ENCODE data around the gene PRODH2. TPM values are rescaled to one million over a fixed set of nuclear protein-coding genes. Genes with fewer than 3 reads are reported as not detected.
A peak's percentile ranks its signal among the peaks of the same experiment; 100 is the strongest.

The PRODH2 gene
- total and polyA plus RNA-seq, 2 of the 13 experiments (the other 11 are each of a cell fraction or from before 2014, with no cell fraction given) = 86.7 to 118 TPM

- no peak for TF ChIP-seq MEIS1 (CRISPR knock-in tag; IDR thresholded peaks at IDR 0.05; ENCODE audit: borderline replicate concordance)
- no peak for TF ChIP-seq TCF12 (IDR thresholded peaks at IDR 0.05)
- TF ChIP-seq TCF12 (CRISPR knock-in tag; IDR thresholded peaks at IDR 0.05) = 0 out of 2 replicates have a peak, but pooled peaks have one; percentile 16
- peak; percentile 67; the same call in 1 of the 2 replicates for TF ChIP-seq ZMYM3 (CRISPR knock-in tag; IDR thresholded peaks at IDR 0.05)
- TF ChIP-seq SOX6 (IDR thresholded peaks at IDR 0.05) = no peak
- TF ChIP-seq SOX6 (CRISPR knock-in tag; IDR thresholded peaks at IDR 0.05) = peak; percentile 74
- peak; percentile 66; the same call in 1 of the 2 replicates for TF ChIP-seq FOXA3 (CRISPR knock-in tag; IDR thresholded peaks at IDR 0.05)
- TF ChIP-seq ZNF101 (CRISPR knock-in tag; IDR thresholded peaks at IDR 0.05; ENCODE audit: borderline replicate concordance, low read depth) = no peak
- no peak for TF ChIP-seq ZNF432 (CRISPR knock-in tag; IDR thresholded peaks at IDR 0.05; ENCODE audit: borderline replicate concordance)
- TF ChIP-seq FOXC1 (CRISPR knock-in tag; IDR thresholded peaks at IDR 0.05; ENCODE audit: borderline replicate concordance) = no peak; the same call in 1 of the 2 replicates
- TF ChIP-seq, protein P1, sequence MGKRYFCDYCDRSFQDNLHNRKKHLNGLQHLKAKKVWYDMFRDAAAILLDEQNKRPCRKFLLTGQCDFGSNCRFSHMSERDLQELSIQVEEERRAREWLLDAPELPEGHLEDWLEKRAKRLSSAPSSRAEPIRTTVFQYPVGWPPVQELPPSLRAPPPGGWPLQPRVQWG (CRISPR knock-in tag; IDR thresholded peaks at IDR 0.05; ENCODE audit: borderline replicate concordance, low read depth) = no peak
- TF ChIP-seq, protein P2, sequence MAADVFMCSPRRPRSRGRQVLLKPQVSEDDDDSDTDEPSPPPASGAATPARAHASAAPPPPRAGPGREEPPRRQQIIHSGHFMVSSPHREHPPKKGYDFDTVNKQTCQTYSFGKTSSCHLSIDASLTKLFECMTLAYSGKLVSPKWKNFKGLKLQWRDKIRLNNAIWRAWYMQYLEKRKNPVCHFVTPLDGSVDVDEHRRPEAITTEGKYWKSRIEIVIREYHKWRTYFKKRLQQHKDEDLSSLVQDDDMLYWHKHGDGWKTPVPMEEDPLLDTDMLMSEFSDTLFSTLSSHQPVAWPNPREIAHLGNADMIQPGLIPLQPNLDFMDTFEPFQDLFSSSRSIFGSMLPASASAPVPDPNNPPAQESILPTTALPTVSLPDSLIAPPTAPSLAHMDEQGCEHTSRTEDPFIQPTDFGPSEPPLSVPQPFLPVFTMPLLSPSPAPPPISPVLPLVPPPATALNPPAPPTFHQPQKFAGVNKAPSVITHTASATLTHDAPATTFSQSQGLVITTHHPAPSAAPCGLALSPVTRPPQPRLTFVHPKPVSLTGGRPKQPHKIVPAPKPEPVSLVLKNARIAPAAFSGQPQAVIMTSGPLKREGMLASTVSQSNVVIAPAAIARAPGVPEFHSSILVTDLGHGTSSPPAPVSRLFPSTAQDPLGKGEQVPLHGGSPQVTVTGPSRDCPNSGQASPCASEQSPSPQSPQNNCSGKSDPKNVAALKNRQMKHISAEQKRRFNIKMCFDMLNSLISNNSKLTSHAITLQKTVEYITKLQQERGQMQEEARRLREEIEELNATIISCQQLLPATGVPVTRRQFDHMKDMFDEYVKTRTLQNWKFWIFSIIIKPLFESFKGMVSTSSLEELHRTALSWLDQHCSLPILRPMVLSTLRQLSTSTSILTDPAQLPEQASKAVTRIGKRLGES (CRISPR knock-in tag; IDR thresholded peaks at IDR 0.05; ENCODE audit: borderline replicate concordance) = no peak
- TF ChIP-seq ZSCAN29 (CRISPR knock-in tag; conservative IDR thresholded peaks at IDR 0.05) = no peak
- 0 out of 2 replicates have a peak, but pooled peaks have one; percentile 43 for TF ChIP-seq CBFB (CRISPR knock-in tag; IDR thresholded peaks at IDR 0.05)
- peak; percentile 76 for TF ChIP-seq AGO2 (optimal IDR thresholded peaks at IDR 0.05; ENCODE audit: low read depth, low read length)
- no peak for TF ChIP-seq ZNF766 (CRISPR knock-in tag; IDR thresholded peaks at IDR 0.05; ENCODE audit: borderline replicate concordance)
- TF ChIP-seq CBX1 (IDR thresholded peaks at IDR 0.05; ENCODE audit: low read depth) = no peak
- no peak for TF ChIP-seq RCOR2 (CRISPR knock-in tag; IDR thresholded peaks at IDR 0.05)
- no peak for TF ChIP-seq ZNF234 (CRISPR knock-in tag; conservative IDR thresholded peaks at IDR 0.05)
- 0 out of 2 replicates have a peak, but pooled peaks have one; percentile 40 for TF ChIP-seq ZNF670 (CRISPR knock-in tag; IDR thresholded peaks at IDR 0.05; ENCODE audit: borderline replicate concordance)
- TF ChIP-seq DRAP1 (CRISPR knock-in tag; IDR thresholded peaks at IDR 0.05) = peak; percentile 76; the same call in 1 of the 2 replicates
- TF ChIP-seq ZNF275 (CRISPR knock-in tag; IDR thresholded peaks at IDR 0.05; ENCODE audit: borderline replicate concordance) = no peak
- TF ChIP-seq, protein P3, sequence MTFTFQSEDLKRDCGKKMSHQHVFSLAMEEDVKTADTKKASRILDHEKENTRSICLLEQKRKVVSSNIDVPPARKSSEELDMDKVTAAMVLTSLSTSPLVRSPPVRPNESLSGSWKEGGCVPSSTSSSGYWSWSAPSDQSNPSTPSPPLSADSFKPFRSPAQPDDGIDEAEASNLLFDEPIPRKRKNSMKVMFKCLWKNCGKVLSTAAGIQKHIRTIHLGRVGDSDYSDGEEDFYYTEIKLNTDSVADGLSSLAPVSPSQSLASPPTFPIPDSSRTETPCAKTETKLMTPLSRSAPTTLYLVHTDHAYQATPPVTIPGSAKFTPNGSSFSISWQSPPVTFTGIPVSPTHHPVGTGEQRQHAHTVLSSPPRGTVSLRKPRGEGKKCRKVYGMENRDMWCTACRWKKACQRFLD (CRISPR knock-in tag; IDR thresholded peaks at IDR 0.05; ENCODE audit: borderline replicate concordance) = no peak
- TF ChIP-seq XBP1 (CRISPR knock-in tag; IDR thresholded peaks at IDR 0.05) = no peak
Observed at GRCh38 chr19:35812220-35813042, at the start of gene PRODH2 (continued).
